Naive thymus-derived CD4-positive, alpha-beta T cell (primary cell): ENCODE results near the gene CLGN. TPM values are rescaled to one million over a fixed set of nuclear protein-coding genes. Genes with fewer than 3 reads are reported as not detected.
A peak's percentile ranks its signal among the peaks of the same experiment; 100 is the strongest.

Source experiments
- ATAC-seq: fragments of 150-1000 bp; cut with Tn5 transposase; 2 replicates; pipeline ENCODE4 v1.10.0; 2021; ENCODE audit warnings: mild to moderate bottlenecking, moderate library complexity
- CTCF ChIA-PET: fragments of 350-600 bp; sonication (Branson Sonifier 250); formaldehyde crosslinking; loops from one replicate; lab custom pipeline; 2021; ENCODE audit warnings: antibody characterized with exemption; lab: Charles Lee
- POLR2A ChIA-PET: fragments of 350-600 bp; sonication (Branson Sonifier 250); formaldehyde crosslinking; loops from one replicate; lab custom pipeline; 2021; ENCODE audit warnings: antibody characterized with exemption, inconsistent platforms; lab: Charles Lee
- DNase-seq, 9 donors: peaks; one replicate each; pipeline versions ENCODE4 v3.0.0 to v3.0.0-alpha.2; 2020 to 2022; ENCODE audit warnings: mixed read lengths in 1 of 9
- H3K27ac ChIP-seq: one replicate; pipeline ENCODE4 v1.7.0; 2013; ENCODE audit warnings: mild to moderate bottlenecking, low read depth, low read length, moderate library complexity
- H3K27me3 ChIP-seq, 2 donors: one replicate each; pipeline ENCODE4 v1.7.0; 2013; ENCODE audit warnings: low read length in 2 of 2, mild to moderate bottlenecking in 2 of 2, moderate library complexity in 2 of 2; ENCODE audit not compliant: control insufficient read depth in 2 of 2, insufficient read depth in 2 of 2
- H3K36me3 ChIP-seq, 3 experiments: 1 replicate in 2 of 3; 2 replicates in 1 of 3; pipeline ENCODE4 v1.7.0; 2013; ENCODE audit warnings: low read length in 3 of 3, mild to moderate bottlenecking in 3 of 3, moderate library complexity in 1 of 3; ENCODE audit not compliant: insufficient read depth in 3 of 3, control insufficient read depth in 2 of 3
- H3K4me1 ChIP-seq, 2 donors: one replicate each; pipeline ENCODE4 v1.7.0; 2013; ENCODE audit warnings: low read length in 2 of 2, mild to moderate bottlenecking in 2 of 2, moderate library complexity in 1 of 2; ENCODE audit not compliant: control insufficient read depth in 2 of 2, insufficient read depth in 2 of 2
- H3K4me3 ChIP-seq: 2 replicates; pipeline ENCODE4 v1.7.0; 2013; ENCODE audit warnings: mild to moderate bottlenecking, low read length
- H3K9me3 ChIP-seq, 3 experiments: 1 replicate in 2 of 3; 2 replicates in 1 of 3; pipeline ENCODE4 v1.7.0; 2013; ENCODE audit warnings: low read length in 3 of 3; ENCODE audit not compliant: control insufficient read depth in 2 of 3
- H3K27ac Mint-ChIP-seq, 9 donors: one replicate each; pipeline ENCODE4 v1.8.0; 2020 to 2022; ENCODE audit warnings: mixed read lengths in 9 of 9, mild to moderate bottlenecking in 8 of 9, moderate library complexity in 5 of 9, inconsistent platforms in 2 of 9
- H3K27me3 Mint-ChIP-seq, 5 donors: one replicate each; pipeline ENCODE4 v1.8.0; 2021 to 2022; ENCODE audit warnings: mixed read lengths in 5 of 5, mild to moderate bottlenecking in 1 of 5
- H3K36me3 Mint-ChIP-seq, 5 donors: one replicate each; pipeline ENCODE4 v1.8.0; 2020 to 2022; ENCODE audit warnings: mixed read lengths in 5 of 5, mild to moderate bottlenecking in 3 of 5, inconsistent platforms in 1 of 5
- H3K4me1 Mint-ChIP-seq, 7 donors: one replicate each; pipeline ENCODE4 v1.8.0; 2020 to 2022; ENCODE audit warnings: mixed read lengths in 7 of 7, mild to moderate bottlenecking in 3 of 7, inconsistent platforms in 1 of 7
- H3K4me3 Mint-ChIP-seq, 10 donors: one replicate each; pipeline ENCODE4 v1.8.0; 2020 to 2022; ENCODE audit warnings: mild to moderate bottlenecking in 10 of 10, mixed read lengths in 10 of 10, moderate library complexity in 6 of 10, inconsistent platforms in 2 of 10
- H3K9me3 Mint-ChIP-seq, 11 donors: one replicate each; pipeline ENCODE4 v1.8.0; 2020 to 2022; ENCODE audit warnings: mixed read lengths in 11 of 11, mild to moderate bottlenecking in 4 of 11, inconsistent platforms in 1 of 11, moderate library complexity in 1 of 11
- intact Hi-C, 2 donors: fragments of 100-400 bp; cut with micrococcal nuclease; formaldehyde crosslinking; loops; one replicate each; pipeline ENCODE4 v1.15.1; 2023
- polyA plus RNA-seq, 2 donors: library from polyadenylated mRNA; unstranded; fragments of 300-500 nt; fragmentation: Illumina TruSeq; gene quantifications; one replicate each; pipeline ENCODE4 v1.2.3, GENCODE V29; 2021
- total RNA-seq, 6 experiments: library from RNA in 5 of 6; stranded (reverse) in 5 of 6; gene quantifications; 1 replicate in 5 of 6; 2 replicates in 1 of 6; pipeline ENCODE4 v1.2.3 and lab custom pipeline; 2021 to 2026

The CLGN gene
- total and polyA plus RNA-seq, 7 experiments from 2014 or later: 0.06 to 0.20 (median 0.12) TPM; not detected in 4

- Mint-ChIP-seq H3K27me3 (peaks cover 17 to 26% (median 19%) of the 10 kb centered on the region in 5 donors), H3K4me1 (peaks cover 0 to 5% (median 5%) of the 10 kb centered on the region in 7 donors), H3K27ac (no peak overlapping the region), H3K4me3 (no peak overlapping the region), H3K9me3 (peaks cover 0 to 2% (median 0%) of the 10 kb centered on the region in 11 donors), H3K36me3 (no peaks in the 10 kb centered on the region)
- intact Hi-C loops: no loop called here
- ATAC-seq (no peak), DNase-seq (no peak)
- Histone ChIP-seq H3K4me1 (peaks cover 0 to 4% of the 10 kb centered on the region in 2 donors), H3K9me3 (no peaks in the 10 kb centered on the region), H3K36me3 (no peaks in the 10 kb centered on the region), H3K27ac (no peak overlapping the region), H3K4me3 (no peak overlapping the region), H3K27me3 (no peaks in the 10 kb centered on the region)
- CTCF ChIA-PET: no interaction called here
- POLR2A ChIA-PET: no interaction called here
Observed at GRCh38 chr4:140344621-140345020, 82.8 kb downstream of the CLGN start.

- Histone ChIP-seq H3K4me3 (no peak overlapping the region), H3K9me3 (no peaks in the 10 kb centered on the region), H3K36me3 (no peaks in the 10 kb centered on the region), H3K27ac (no peak overlapping the region), H3K4me1 (peaks cover 0 to 4% of the 10 kb centered on the region in 2 donors), H3K27me3 (no peaks in the 10 kb centered on the region)
- Mint-ChIP-seq H3K27me3 (peaks cover 17 to 25% (median 19%) of the 10 kb centered on the region in 5 donors), H3K4me1 (peaks cover 0 to 5% (median 5%) of the 10 kb centered on the region in 7 donors), H3K4me3 (no peak overlapping the region), H3K9me3 (peaks cover 0 to 2% (median 0%) of the 10 kb centered on the region in 11 donors), H3K36me3 (no peaks in the 10 kb centered on the region), H3K27ac (no peak overlapping the region)
- intact Hi-C loops: no loop called here
- CTCF ChIA-PET: interaction anchor here (0.7 kb wide), 1 partner anchor 14 kb away, joined by 4 read pairs; no protein-coding TSS in a partner anchor
- ATAC-seq (no peak), DNase-seq (no peak)
- POLR2A ChIA-PET: interaction anchor here (0.5 kb wide), 1 partner anchor 553 kb away, joined by 3 read pairs; no protein-coding TSS in a partner anchor
Observed at GRCh38 chr4:140344101-140344500, 83.3 kb downstream of the CLGN start.

GRCh38 chr4:140343303-140343702, 84.1 kb downstream of the CLGN start:
- Mint-ChIP-seq H3K27ac (peak overlapping the region in 1 of 9 donors; percentile 20), H3K36me3 (no peaks in the 10 kb centered on the region), H3K4me1 (peaks cover 0 to 5% (median 5%) of the 10 kb centered on the region in 7 donors), H3K4me3 (peak overlapping the region in 1 of 10 donors; percentile 5), H3K9me3 (peaks cover 0 to 2% (median 0%) of the 10 kb centered on the region in 11 donors), H3K27me3 (peaks cover 12 to 25% (median 19%) of the 10 kb centered on the region in 5 donors)
- CTCF ChIA-PET: interaction anchor here (0.7 kb wide), 1 partner anchor 13 kb away, joined by 4 read pairs; no protein-coding TSS in a partner anchor
- H3K4me3 ChIP-seq: no peak overlapping the region
- peaks cover 0 to 4% of the 10 kb centered on the region in 2 donors for H3K4me1 ChIP-seq
- no peaks in the 10 kb centered on the region for H3K9me3 ChIP-seq
- H3K27ac ChIP-seq: no peak overlapping the region
- no peak for ATAC-seq
- no peaks in the 10 kb centered on the region for H3K36me3 ChIP-seq
- DNase-seq: no peak
- intact Hi-C loops: no loop called here
- H3K27me3 ChIP-seq: no peaks in the 10 kb centered on the region
- POLR2A ChIA-PET: no interaction called here

DNA sequence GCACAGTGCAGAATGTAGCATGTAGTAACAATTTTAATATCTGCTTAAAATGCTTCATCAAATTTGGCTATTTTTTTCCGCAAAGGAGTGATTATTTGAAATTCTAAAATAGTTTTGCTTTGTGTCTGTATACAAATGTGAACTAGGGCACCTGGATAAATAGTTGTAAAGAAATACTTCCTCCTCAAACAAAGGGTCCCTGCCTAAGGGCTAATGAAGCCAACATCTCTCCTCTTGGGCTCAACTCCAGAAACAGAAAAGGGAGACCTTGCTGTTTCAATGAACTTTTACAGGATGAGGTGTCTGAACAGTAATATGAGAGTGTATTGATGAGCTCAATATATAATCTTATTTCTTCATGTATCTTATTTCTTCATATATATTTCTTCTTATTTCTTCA, 84.8 kb downstream of the CLGN start:
- POLR2A ChIA-PET: no interaction called here
- H3K36me3 Mint-ChIP-seq: no peaks in the 10 kb centered on the region
- no peak for ATAC-seq
- H3K4me1 Mint-ChIP-seq: peaks cover 0 to 5% (median 5%) of the 10 kb centered on the region in 7 donors
- no peak overlapping the region for H3K4me3 Mint-ChIP-seq
- Histone ChIP-seq H3K36me3 (no peaks in the 10 kb centered on the region), H3K9me3 (no peaks in the 10 kb centered on the region), H3K27ac (no peak overlapping the region), H3K27me3 (no peaks in the 10 kb centered on the region), H3K4me3 (no peak overlapping the region), H3K4me1 (peaks cover 0 to 4% of the 10 kb centered on the region in 2 donors)
- DNase-seq: no peak
- no peak overlapping the region for H3K27ac Mint-ChIP-seq
- CTCF ChIA-PET: interaction anchor here (1.9 kb wide), 1 partner anchor 17 kb away, joined by 8 read pairs; no protein-coding TSS in a partner anchor
- peaks cover 0 to 2% (median 0%) of the 10 kb centered on the region in 11 donors for H3K9me3 Mint-ChIP-seq
- intact Hi-C loops: no loop called here
- H3K27me3 Mint-ChIP-seq: peaks cover 9 to 26% (median 19%) of the 10 kb centered on the region in 5 donors

Other genes with a start within 250 kb of the CLGN start
- 10 to 100 TPM in 4 of 5 experiments, 1 to 10 TPM in 1; 9.3 to 26.3 (median 22.6) TPM for gene SCOC, start 54.0 kb downstream of the CLGN start, total RNA-seq
- 10 to 100 TPM; 27.2 to 44.4 TPM for gene SCOC, start 54.0 kb downstream of the CLGN start, polyA plus RNA-seq
- gene MGAT4D, start 70.6 kb upstream of the CLGN start, total RNA-seq: not detected
- not detected for gene MGAT4D, start 70.6 kb upstream of the CLGN start, polyA plus RNA-seq
- gene ELMOD2, start 96.5 kb upstream of the CLGN start, total RNA-seq: 10 to 100 TPM; 12.8 to 29.2 (median 17.7) TPM
- gene ELMOD2, start 96.5 kb upstream of the CLGN start, polyA plus RNA-seq: 10 to 100 TPM in 1 of 2 donors, 1 to 10 TPM in 1; 6.7 to 10.6 TPM
- not detected for gene UCP1, start 141.3 kb upstream of the CLGN start, total RNA-seq
- gene UCP1, start 141.3 kb upstream of the CLGN start, polyA plus RNA-seq: not detected